Hepatocyte (in vitro differentiated cells): Measurements from ENCODE around the gene INSRR. TPM values are rescaled to one million over a fixed set of nuclear protein-coding genes. Genes with fewer than 3 reads are reported as not detected.

ENCODE experiments used
- DNase-seq: peaks from one replicate; pipeline ENCODE4 v3.0.0-alpha.2; 2016; ENCODE audit warnings: low spot score
- H2AFZ ChIP-seq: fragments of 200-600 bp; sonication (generic); 2 replicates; pipeline ENCODE4 v1.6.0; 2016; ENCODE audit warnings: antibody characterized with exemption, mild to moderate bottlenecking
- H3K27ac ChIP-seq: fragments of 200-600 bp; sonication (generic); 2 replicates; pipeline ENCODE4 v1.5.1; 2016; ENCODE audit warnings: mild to moderate bottlenecking
- H3K27me3 ChIP-seq: fragments of 200-600 bp; sonication (generic); 2 replicates; pipeline ENCODE4 v1.6.1; 2016
- H3K36me3 ChIP-seq: fragments of 200-600 bp; sonication (generic); replicated peaks from 2 replicates; pipeline ENCODE4 v1.5.1; 2016; ENCODE audit warnings: low read depth; ENCODE audit not compliant: insufficient read depth
- H3K4me1 ChIP-seq: fragments of 200-600 bp; sonication (generic); 2 replicates; pipeline ENCODE4 v1.5.1; 2016; ENCODE audit warnings: mild to moderate bottlenecking, moderate library complexity; ENCODE audit not compliant: insufficient read depth
- H3K4me2 ChIP-seq: fragments of 200-600 bp; sonication (generic); 2 replicates; pipeline ENCODE4 v1.6.0; 2016
- H3K4me3 ChIP-seq: fragments of 200-600 bp; sonication (generic); 2 replicates; pipeline ENCODE4 v1.5.1; 2016; ENCODE audit warnings: mild to moderate bottlenecking
- H3K79me2 ChIP-seq: fragments of 200-600 bp; sonication (generic); 2 replicates; pipeline ENCODE4 v1.6.0; 2017; ENCODE audit warnings: mild to moderate bottlenecking
- H3K9me2 ChIP-seq: fragments of 200-600 bp; sonication (generic); replicated peaks from 2 replicates; pipeline ENCODE4 v1.6.0; 2017; ENCODE audit warnings: mild to moderate bottlenecking; ENCODE audit not compliant: insufficient read depth
- H3K9me3 ChIP-seq: fragments of 200-600 bp; sonication (generic); 2 replicates; pipeline ENCODE4 v1.5.1; 2016; ENCODE audit warnings: low read depth, mild to moderate bottlenecking
- H4K20me1 ChIP-seq: fragments of 200-600 bp; sonication (generic); 2 replicates; pipeline ENCODE4 v1.6.0; 2016; ENCODE audit warnings: mild to moderate bottlenecking; ENCODE audit not compliant: insufficient read depth, poor library complexity, severe bottlenecking
- EZH2 ChIP-seq: fragments of 200-600 bp; sonication (generic); IDR thresholded peaks from 2 replicates; pipeline ENCODE4 v1.6.1; 2016; ENCODE audit warnings: antibody characterized with exemption, mild to moderate bottlenecking, borderline replicate concordance
- EZH2phosphoT487 ChIP-seq: fragments of 200-600 bp; sonication (generic); IDR thresholded peaks from one replicate; pipeline ENCODE4 v1.6.1; 2018; ENCODE audit warnings: antibody characterized with exemption, mild to moderate bottlenecking, low read depth, moderate library complexity; ENCODE audit not compliant: unreplicated experiment, severe bottlenecking
- WGBS: methylation state at CpG from one replicate; pipeline ENCODE4 v1.1.6; 2016; ENCODE audit warnings: low lambda C conversion rate; ENCODE audit errors: missing lambda C conversion rate; 5-methylcytosine and 5-hydroxymethylcytosine counted together
- polyA plus RNA-seq: library from polyadenylated mRNA; unstranded; fragments of >200 nt; fragmentation: Nextera tagmentation; extraction: Ambion mirVana; gene quantifications from 2 replicates; pipeline ENCODE4 v1.2.1, GENCODE V29; 2016
- total RNA-seq: library from RNA; depleted of rRNA; stranded (reverse); fragments of >200 nt; gene quantifications from 2 replicates; pipeline ENCODE4 v1.2.3, GENCODE V29; 2014
- TF ChIP-seq, protein P1 (sequence below): fragments of 200-600 bp; sonication (generic); IDR thresholded peaks from 2 replicates; pipeline ENCODE4 v1.5.1; 2016; ENCODE audit warnings: antibody characterized with exemption, mild to moderate bottlenecking; ENCODE audit not compliant: poor library complexity

The INSRR gene
- total RNA-seq (not detected in 2 replicates), polyA plus RNA-seq (not detected in 2 replicates)

DNA sequence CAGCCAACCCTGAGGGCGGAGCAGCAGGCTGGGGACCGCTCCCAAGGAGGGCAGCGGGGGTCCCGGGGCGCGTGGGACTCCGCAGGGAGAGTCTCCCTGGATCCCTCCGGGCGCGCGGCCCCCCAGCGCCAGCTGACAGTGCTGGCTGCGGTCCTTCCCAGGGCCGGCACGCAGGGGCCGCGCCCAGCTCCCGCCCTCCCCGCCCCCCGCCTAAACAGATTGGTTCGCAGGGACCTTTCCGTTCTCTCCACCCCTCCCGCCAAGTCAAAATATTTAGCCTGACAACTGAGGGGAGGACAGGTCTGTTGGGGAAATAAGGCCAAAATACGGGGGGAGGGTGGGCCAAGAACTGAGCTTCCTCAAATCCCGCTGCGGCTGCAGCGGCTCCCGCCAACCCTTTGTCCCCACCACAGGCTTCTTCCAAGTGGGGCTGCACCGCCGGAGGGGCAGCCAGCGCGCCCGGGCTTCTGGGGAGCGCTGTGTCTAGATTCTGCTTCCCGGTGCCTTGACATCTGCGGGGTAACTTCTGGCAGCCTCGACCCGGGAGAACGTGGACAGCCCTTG, at the start of gene INSRR:
TSS of gene INSRR (minus strand) at position 159 of the 564 bp plus-strand sequence. CDS start 496 bp downstream, outside the sequence.
- peaks cover 77% of the 10 kb centered on the region for H3K27me3 ChIP-seq
- no peaks in the 10 kb centered on the region for H4K20me1 ChIP-seq
- no peak for DNase-seq
- TF ChIP-seq EZH2phosphoT487, result peak; percentile 10
- no peak for TF ChIP-seq EZH2
- peak within 1 kb of the TSS; percentile 24 for H3K4me3 ChIP-seq
- H3K9me3 ChIP-seq, result no peaks in the 10 kb centered on the region
- no peaks in the 10 kb centered on the region for H3K9me2 ChIP-seq
- H3K27ac ChIP-seq, result no peak within 1 kb of the TSS
- no peak within 1 kb of the TSS for H2AFZ ChIP-seq
- peak within 1 kb of the TSS; percentile 89 for H3K4me2 ChIP-seq
- no peaks in the 10 kb centered on the region for H3K79me2 ChIP-seq
- peaks cover 26% of the 10 kb centered on the region for H3K4me1 ChIP-seq
- H3K36me3 ChIP-seq, result no peaks in the 10 kb centered on the region
- WGBS, result 5% methylated on average over 25 of the region's 39 CpGs

GRCh38 chr1:156908541-156908940, 49.6 kb upstream of the INSRR start:
- DNase-seq, result no peak
- Histone ChIP-seq H3K27me3 (no peaks in the 10 kb centered on the region), H2AFZ (no peak overlapping the region), H3K36me3 (no peaks in the 10 kb centered on the region), H3K79me2 (no peaks in the 10 kb centered on the region), H3K9me3 (no peaks in the 10 kb centered on the region), H4K20me1 (no peaks in the 10 kb centered on the region), H3K9me2 (no peaks in the 10 kb centered on the region), H3K4me1 (peaks cover 10% of the 10 kb centered on the region), H3K4me2 (no peak overlapping the region), H3K27ac (no peak overlapping the region), H3K4me3 (no peak overlapping the region)
- TF ChIP-seq EZH2phosphoT487 (no peak), EZH2 (no peak)
- TF ChIP-seq, protein P1, sequence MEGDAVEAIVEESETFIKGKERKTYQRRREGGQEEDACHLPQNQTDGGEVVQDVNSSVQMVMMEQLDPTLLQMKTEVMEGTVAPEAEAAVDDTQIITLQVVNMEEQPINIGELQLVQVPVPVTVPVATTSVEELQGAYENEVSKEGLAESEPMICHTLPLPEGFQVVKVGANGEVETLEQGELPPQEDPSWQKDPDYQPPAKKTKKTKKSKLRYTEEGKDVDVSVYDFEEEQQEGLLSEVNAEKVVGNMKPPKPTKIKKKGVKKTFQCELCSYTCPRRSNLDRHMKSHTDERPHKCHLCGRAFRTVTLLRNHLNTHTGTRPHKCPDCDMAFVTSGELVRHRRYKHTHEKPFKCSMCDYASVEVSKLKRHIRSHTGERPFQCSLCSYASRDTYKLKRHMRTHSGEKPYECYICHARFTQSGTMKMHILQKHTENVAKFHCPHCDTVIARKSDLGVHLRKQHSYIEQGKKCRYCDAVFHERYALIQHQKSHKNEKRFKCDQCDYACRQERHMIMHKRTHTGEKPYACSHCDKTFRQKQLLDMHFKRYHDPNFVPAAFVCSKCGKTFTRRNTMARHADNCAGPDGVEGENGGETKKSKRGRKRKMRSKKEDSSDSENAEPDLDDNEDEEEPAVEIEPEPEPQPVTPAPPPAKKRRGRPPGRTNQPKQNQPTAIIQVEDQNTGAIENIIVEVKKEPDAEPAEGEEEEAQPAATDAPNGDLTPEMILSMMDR, result no peak
- 93% methylated on average over 24 of the region's 29 CpGs for WGBS

DNA sequence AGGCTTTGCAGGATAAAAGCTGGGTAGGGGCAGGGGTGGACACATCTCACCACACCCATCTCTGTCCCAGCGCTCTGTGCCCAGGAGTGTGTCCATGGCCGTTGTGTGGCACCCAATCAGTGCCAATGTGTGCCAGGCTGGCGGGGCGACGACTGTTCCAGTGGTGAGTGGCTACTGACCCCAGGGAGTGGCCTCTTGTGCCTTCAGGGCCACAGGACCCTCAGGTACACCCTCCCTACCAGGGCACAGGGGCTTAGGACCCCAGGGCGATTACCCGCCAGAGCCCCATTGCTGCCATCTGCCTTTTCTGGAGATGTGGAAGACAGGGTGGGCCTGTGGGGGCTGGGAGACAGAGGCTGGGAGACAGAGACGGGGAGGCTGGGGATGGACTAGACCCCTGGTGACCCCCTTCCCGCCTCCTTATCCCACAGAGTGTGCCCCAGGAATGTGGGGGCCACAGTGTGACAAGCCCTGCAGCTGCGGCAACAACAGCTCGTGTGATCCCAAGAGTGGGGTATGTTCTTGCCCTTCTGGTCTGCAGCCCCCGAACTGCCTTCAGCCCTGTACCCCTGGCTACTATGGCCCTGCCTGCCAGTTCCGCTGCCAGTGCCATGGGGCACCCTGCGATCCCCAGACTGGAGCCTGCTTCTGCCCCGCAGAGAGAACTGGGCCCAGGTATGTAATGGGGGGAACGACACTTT, 47.4 kb upstream of the INSRR start:
- H3K4me1 ChIP-seq, result peaks cover 4% of the 10 kb centered on the region
- no peak for DNase-seq
- H3K9me3 ChIP-seq, result no peaks in the 10 kb centered on the region
- 95% methylated on average over 16 of the region's 16 CpGs for WGBS
- H3K4me3 ChIP-seq, result no peak overlapping the region
- H3K27me3 ChIP-seq, result no peaks in the 10 kb centered on the region
- H3K27ac ChIP-seq, result no peak overlapping the region
- no peak overlapping the region for H2AFZ ChIP-seq
- H3K4me2 ChIP-seq, result no peak overlapping the region
- TF ChIP-seq EZH2 (no peak), EZH2phosphoT487 (no peak)
- TF ChIP-seq, protein P1, result no peak
- H4K20me1 ChIP-seq, result no peaks in the 10 kb centered on the region
- no peaks in the 10 kb centered on the region for H3K9me2 ChIP-seq
- H3K36me3 ChIP-seq, result no peaks in the 10 kb centered on the region
- no peaks in the 10 kb centered on the region for H3K79me2 ChIP-seq

DNA sequence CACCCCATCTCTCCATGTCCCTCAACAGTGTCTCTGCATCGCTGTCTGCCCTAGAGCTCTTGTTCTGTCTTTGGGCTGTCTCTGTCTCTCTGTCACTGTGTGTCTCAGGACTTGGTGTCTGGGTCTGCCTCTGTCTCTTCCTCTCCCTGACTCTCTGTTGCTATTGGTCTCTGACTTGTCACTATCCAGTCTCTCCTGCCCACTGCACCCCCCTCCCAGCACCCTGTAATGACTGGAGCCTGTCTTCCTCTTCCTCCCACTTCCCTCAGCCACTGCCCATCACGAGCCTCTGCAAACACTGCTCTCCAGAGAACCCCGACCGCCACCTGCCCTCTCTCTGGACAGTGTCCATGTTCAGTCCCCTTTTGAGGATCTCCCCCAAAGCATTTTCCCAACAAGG, 46.7 kb upstream of the INSRR start:
- Histone ChIP-seq H3K9me3 (no peaks in the 10 kb centered on the region), H4K20me1 (no peaks in the 10 kb centered on the region), H3K27ac (no peak overlapping the region), H2AFZ (no peak overlapping the region), H3K27me3 (no peaks in the 10 kb centered on the region), H3K4me3 (no peak overlapping the region), H3K79me2 (no peaks in the 10 kb centered on the region), H3K9me2 (no peaks in the 10 kb centered on the region), H3K4me2 (no peak overlapping the region), H3K4me1 (peaks cover 3% of the 10 kb centered on the region), H3K36me3 (no peaks in the 10 kb centered on the region)
- DNase-seq, result no peak
- 58% methylated on average over 4 of the region's 4 CpGs for WGBS
- TF ChIP-seq EZH2phosphoT487, result no peak
- TF ChIP-seq, protein P1, result no peak
- TF ChIP-seq EZH2, result no peak
